ENCODE measurements around the gene AKR1A1. TPM values are rescaled to one million over a fixed set of nuclear protein-coding genes. Genes with fewer than 3 reads are reported as not detected.

The AKR1A1 gene
- total RNA-seq, 1 experiment from 2014 or later: 94.9 TPM

DNA sequence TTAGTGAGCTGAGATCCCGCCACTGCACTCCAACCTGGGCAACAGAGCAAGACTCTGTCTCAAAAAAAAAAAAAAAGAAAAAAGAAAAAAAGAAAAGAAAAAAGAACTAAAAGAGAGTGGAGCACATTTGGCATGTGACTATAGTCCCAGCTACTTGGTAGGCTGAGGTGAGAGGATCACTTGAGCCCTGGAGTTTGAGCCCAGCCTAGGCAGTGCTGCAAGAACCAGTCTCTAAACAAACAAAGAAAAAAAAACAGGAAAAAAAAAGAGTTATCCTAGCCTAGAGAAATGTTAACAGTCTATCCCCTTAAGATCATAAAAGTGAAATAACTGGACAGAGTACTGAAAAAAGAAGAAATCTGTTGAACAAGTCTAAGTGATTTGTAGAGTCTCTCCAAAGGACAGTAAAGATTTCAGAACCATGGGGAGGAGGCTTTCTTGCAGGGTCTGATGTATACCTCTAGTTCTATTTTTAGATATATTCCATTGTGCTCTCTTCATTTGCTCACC, 24.4 kb upstream of the AKR1A1 start:
- no peaks in the 10 kb centered on the region for H3K9me2 ChIP-seq (replicated peaks; ENCODE audit: low read length)
- H3K4me1 ChIP-seq (ENCODE audit: insufficient read depth, low read length): peaks cover 33% of the 10 kb centered on the region
- H3K27me3 ChIP-seq (ENCODE audit: low read length): no peaks in the 10 kb centered on the region
- ATAC-seq: no peak
- H3K9me3 ChIP-seq (ENCODE audit: low read length): no peaks in the 10 kb centered on the region
- no TSS peak for BruUV-seq (replicated peaks)
- TF ChIP-seq EZH2phosphoT487 (IDR thresholded peaks at IDR 0.05; ENCODE audit: borderline replicate concordance, low read length) (no peak), EZH2 (IDR thresholded peaks at IDR 0.05; ENCODE audit: low read length, unreplicated experiment) (no peak)
- TF ChIP-seq, protein P1, sequence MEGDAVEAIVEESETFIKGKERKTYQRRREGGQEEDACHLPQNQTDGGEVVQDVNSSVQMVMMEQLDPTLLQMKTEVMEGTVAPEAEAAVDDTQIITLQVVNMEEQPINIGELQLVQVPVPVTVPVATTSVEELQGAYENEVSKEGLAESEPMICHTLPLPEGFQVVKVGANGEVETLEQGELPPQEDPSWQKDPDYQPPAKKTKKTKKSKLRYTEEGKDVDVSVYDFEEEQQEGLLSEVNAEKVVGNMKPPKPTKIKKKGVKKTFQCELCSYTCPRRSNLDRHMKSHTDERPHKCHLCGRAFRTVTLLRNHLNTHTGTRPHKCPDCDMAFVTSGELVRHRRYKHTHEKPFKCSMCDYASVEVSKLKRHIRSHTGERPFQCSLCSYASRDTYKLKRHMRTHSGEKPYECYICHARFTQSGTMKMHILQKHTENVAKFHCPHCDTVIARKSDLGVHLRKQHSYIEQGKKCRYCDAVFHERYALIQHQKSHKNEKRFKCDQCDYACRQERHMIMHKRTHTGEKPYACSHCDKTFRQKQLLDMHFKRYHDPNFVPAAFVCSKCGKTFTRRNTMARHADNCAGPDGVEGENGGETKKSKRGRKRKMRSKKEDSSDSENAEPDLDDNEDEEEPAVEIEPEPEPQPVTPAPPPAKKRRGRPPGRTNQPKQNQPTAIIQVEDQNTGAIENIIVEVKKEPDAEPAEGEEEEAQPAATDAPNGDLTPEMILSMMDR (conservative IDR thresholded peaks at IDR 0.05; ENCODE audit: low read depth, low read length): no peak
- peaks cover 9% of the 10 kb centered on the region for H3K79me2 ChIP-seq (ENCODE audit: low read length)
- no peaks in the 10 kb centered on the region for H3F3A ChIP-seq (ENCODE audit: low read length, unreplicated experiment)
- H3K9ac ChIP-seq (ENCODE audit: low read length): no peak overlapping the region
- peak; percentile 32 for DNase-seq
- H3K36me3 ChIP-seq (ENCODE audit: low read depth, low read length): no peaks in the 10 kb centered on the region
- H3K4me3 ChIP-seq (ENCODE audit: low read length): no peak overlapping the region
- H3K4me2 ChIP-seq (ENCODE audit: low read length): no peak overlapping the region
- H4K20me1 ChIP-seq (ENCODE audit: low read length): peaks cover 4% of the 10 kb centered on the region
- CTCF ChIA-PET: no interaction called here
- H2AFZ ChIP-seq (ENCODE audit: low read length): no peak overlapping the region
- H3K27ac ChIP-seq (ENCODE audit: low read length): no peak overlapping the region
- POLR2A ChIA-PET (ENCODE audit: unreplicated experiment): interaction anchor here (1.7 kb wide), 1 partner anchor 25 kb away, joined by 14 read pairs; the partner anchor contains the start of gene AKR1A1
- intact Hi-C loops (cut with micrococcal nuclease): no loop called here

DNA sequence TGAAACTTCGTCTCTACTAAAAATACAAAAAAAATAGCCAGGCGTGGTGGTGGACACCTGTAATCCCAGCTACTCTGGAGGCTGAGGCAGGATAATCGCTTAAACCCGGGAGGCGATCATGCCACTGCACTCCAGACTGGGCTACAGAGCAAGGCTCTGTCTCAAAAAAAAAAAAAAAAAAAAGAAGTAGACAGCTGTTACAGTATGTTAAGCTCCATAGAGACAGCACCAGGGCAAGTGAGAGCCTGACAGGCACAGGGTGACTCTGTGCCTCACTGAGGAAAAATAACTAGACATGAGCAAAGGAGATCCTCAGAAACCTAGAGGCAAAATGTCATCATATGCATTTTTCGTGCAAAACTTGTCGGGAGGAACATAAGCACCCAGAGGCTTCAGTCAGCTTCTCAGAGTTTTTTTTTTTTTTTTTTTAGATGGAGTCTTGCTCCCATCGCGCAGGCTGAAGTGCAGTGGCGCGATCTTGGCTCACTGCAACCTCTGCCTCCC, 19.9 kb upstream of the AKR1A1 start:
- H2AFZ ChIP-seq (ENCODE audit: low read length): no peak overlapping the region
- H3F3A ChIP-seq (ENCODE audit: low read length, unreplicated experiment): no peaks in the 10 kb centered on the region
- no peaks in the 10 kb centered on the region for H3K36me3 ChIP-seq (ENCODE audit: low read depth, low read length)
- no peak overlapping the region for H3K4me2 ChIP-seq (ENCODE audit: low read length)
- ATAC-seq (no peak), DNase-seq (no peak)
- intact Hi-C loops (cut with micrococcal nuclease): no loop called here
- no peaks in the 10 kb centered on the region for H3K9me2 ChIP-seq (replicated peaks; ENCODE audit: low read length)
- H3K27ac ChIP-seq (ENCODE audit: low read length): no peak overlapping the region
- no peaks in the 10 kb centered on the region for H3K9me3 ChIP-seq (ENCODE audit: low read length)
- no peaks in the 10 kb centered on the region for H3K27me3 ChIP-seq (ENCODE audit: low read length)
- no TSS peak for BruUV-seq (replicated peaks)
- no peak overlapping the region for H3K9ac ChIP-seq (ENCODE audit: low read length)
- H4K20me1 ChIP-seq (ENCODE audit: low read length): no peaks in the 10 kb centered on the region
- peaks cover 8% of the 10 kb centered on the region for H3K4me1 ChIP-seq (ENCODE audit: insufficient read depth, low read length)
- H3K4me3 ChIP-seq (ENCODE audit: low read length): no peak overlapping the region
- ChIA-PET POLR2A (ENCODE audit: unreplicated experiment) (interaction anchor here (0.6 kb wide), 1 partner anchor 55 kb away, joined by 5 read pairs; no protein-coding TSS in a partner anchor), CTCF (no interaction called here)
- no peak for TF ChIP-seq EZH2 (IDR thresholded peaks at IDR 0.05; ENCODE audit: low read length, unreplicated experiment)
- TF ChIP-seq, protein P1 (conservative IDR thresholded peaks at IDR 0.05; ENCODE audit: low read depth, low read length): no peak
- TF ChIP-seq EZH2phosphoT487 (IDR thresholded peaks at IDR 0.05; ENCODE audit: borderline replicate concordance, low read length): no peak
- no peaks in the 10 kb centered on the region for H3K79me2 ChIP-seq (ENCODE audit: low read length)

DNA sequence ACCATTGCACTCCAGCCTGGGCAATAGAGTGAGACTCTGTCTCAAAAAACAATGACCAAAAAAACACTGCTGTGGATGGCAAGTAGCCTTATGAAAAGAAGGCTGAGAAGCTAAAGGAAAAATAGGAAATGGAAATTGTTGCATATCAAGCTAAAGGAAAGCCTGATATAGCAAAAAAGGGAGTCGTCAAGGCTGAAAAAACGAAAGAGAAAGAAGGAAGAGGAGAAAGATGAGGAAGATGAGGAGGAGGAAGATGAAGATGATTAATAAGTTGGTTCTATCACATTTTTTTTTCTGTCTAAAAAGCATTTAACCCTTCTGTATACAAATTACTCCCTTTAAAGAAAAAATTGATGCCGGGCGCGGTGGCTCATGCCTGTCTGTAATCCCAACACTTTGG, 18.8 kb upstream of the AKR1A1 start:
- CTCF ChIA-PET: no interaction called here
- no peaks in the 10 kb centered on the region for H3K36me3 ChIP-seq (ENCODE audit: low read depth, low read length)

More for the DNA sequence above, 18.8 kb upstream of the AKR1A1 start:
- H3K4me3 ChIP-seq (ENCODE audit: low read length): no peak overlapping the region
- no peaks in the 10 kb centered on the region for H3K27me3 ChIP-seq (ENCODE audit: low read length)
- peaks cover 14% of the 10 kb centered on the region for H3K4me1 ChIP-seq (ENCODE audit: insufficient read depth, low read length)
- H3K9me3 ChIP-seq (ENCODE audit: low read length): no peaks in the 10 kb centered on the region
- H3K27ac ChIP-seq (ENCODE audit: low read length): no peak overlapping the region
- H2AFZ ChIP-seq (ENCODE audit: low read length): no peak overlapping the region
- no peaks in the 10 kb centered on the region for H3F3A ChIP-seq (ENCODE audit: low read length, unreplicated experiment)
- H3K4me2 ChIP-seq (ENCODE audit: low read length): no peak overlapping the region
- no peaks in the 10 kb centered on the region for H3K9me2 ChIP-seq (replicated peaks; ENCODE audit: low read length)
- no TSS peak for BruUV-seq (replicated peaks)
- DNase-seq (no peak), ATAC-seq (no peak)
- intact Hi-C loops (cut with micrococcal nuclease): no loop called here
- POLR2A ChIA-PET (ENCODE audit: unreplicated experiment): interaction anchor here (0.6 kb wide), 1 partner anchor 51 kb away, joined by 4 read pairs; no protein-coding TSS in a partner anchor
- no peak overlapping the region for H3K9ac ChIP-seq (ENCODE audit: low read length)
- TF ChIP-seq, protein P1 (conservative IDR thresholded peaks at IDR 0.05; ENCODE audit: low read depth, low read length): no peak
- no peak for TF ChIP-seq EZH2phosphoT487 (IDR thresholded peaks at IDR 0.05; ENCODE audit: borderline replicate concordance, low read length)
- TF ChIP-seq EZH2 (IDR thresholded peaks at IDR 0.05; ENCODE audit: low read length, unreplicated experiment): no peak
- no peaks in the 10 kb centered on the region for H3K79me2 ChIP-seq (ENCODE audit: low read length)
- H4K20me1 ChIP-seq (ENCODE audit: low read length): no peaks in the 10 kb centered on the region

All from PC-3 (cell line).